Neural cell (in vitro differentiated cells): ENCODE data around the gene PDE3A. TPM values are rescaled to one million over a fixed set of nuclear protein-coding genes. Genes with fewer than 3 reads are reported as not detected.
"Not testable (repeated sequence)": the region's sequence is repeated elsewhere in the genome, so short reads cannot be mapped to it uniquely, and the experiment has no call there.

Experiments used
- H2AFZ ChIP-seq: fragments of 200-600, 300-800 bp; sonication (generic), shearing (Covaris generic); 2 replicates; pipeline ENCODE4 v1.6.0; 2014; ENCODE audit warnings: low read depth, mild to moderate bottlenecking, antibody characterized with exemption, low read length, moderate library complexity
- H3F3A ChIP-seq: fragments of 200-600 bp; shearing (Covaris generic); 2 replicates; pipeline ENCODE4 v1.6.1; 2016; ENCODE audit warnings: mild to moderate bottlenecking, moderate library complexity, mixed read lengths, antibody characterized with exemption, low read length; ENCODE audit not compliant: insufficient read depth, poor library complexity, severe bottlenecking
- H3K27ac ChIP-seq: fragments of 200-600, 300-800 bp; sonication (generic), shearing (Covaris generic); 2 replicates; pipeline ENCODE4 v1.5.1; 2014; ENCODE audit warnings: mild to moderate bottlenecking, low read length, moderate library complexity
- H3K27me3 ChIP-seq: fragments of 300-800, 200-600 bp; sonication (generic), shearing (Covaris generic); 2 replicates; pipeline ENCODE4 v1.6.0; 2014; ENCODE audit warnings: mild to moderate bottlenecking, low read depth, low read length, moderate library complexity; ENCODE audit not compliant: insufficient read depth
- H3K36me3 ChIP-seq: fragments of 300-800, 200-600 bp; sonication (generic), shearing (Covaris generic); 2 replicates; pipeline ENCODE4 v1.5.1; 2014; ENCODE audit warnings: mild to moderate bottlenecking, antibody characterized with exemption, low read length, moderate library complexity; ENCODE audit not compliant: insufficient read depth
- H3K4me2 ChIP-seq: fragments of 300-800, 200-600 bp; sonication (generic), shearing (Covaris generic); 2 replicates; pipeline ENCODE4 v1.6.0; 2014; ENCODE audit warnings: mild to moderate bottlenecking, low read length
- H3K4me3 ChIP-seq: fragments of 300-800, 200-600 bp; sonication (generic), shearing (Covaris generic); 2 replicates; pipeline ENCODE4 v1.5.1; 2014; ENCODE audit warnings: mild to moderate bottlenecking, low read length, moderate library complexity
- H3K79me2 ChIP-seq: fragments of 200-600 bp; shearing (Covaris generic); replicated peaks from 2 replicates; pipeline ENCODE4 v1.6.0; 2014; ENCODE audit warnings: mild to moderate bottlenecking, low read length, moderate library complexity; ENCODE audit not compliant: insufficient read depth
- H3K9ac ChIP-seq: fragments of 300-800, 200-600 bp; sonication (generic), shearing (Covaris generic); 2 replicates; pipeline ENCODE4 v1.6.1; 2016; ENCODE audit warnings: mild to moderate bottlenecking, low read length, mixed read lengths
- H3K9me2 ChIP-seq: fragments of 200-600 bp; shearing (Covaris generic); 2 replicates; pipeline ENCODE4 v1.6.1; 2016; ENCODE audit warnings: mild to moderate bottlenecking, low read length, mixed read lengths; ENCODE audit not compliant: insufficient read depth
- H3K9me3 ChIP-seq: fragments of 200-600, 300-800 bp; sonication (generic), shearing (Covaris generic); 2 replicates; pipeline ENCODE4 v1.6.1; 2016; ENCODE audit warnings: mild to moderate bottlenecking, mixed run types, low read length, moderate library complexity, mixed read lengths
- H4K20me1 ChIP-seq: fragments of 200-600 bp; shearing (Covaris generic); 2 replicates; pipeline ENCODE4 v1.6.1; 2016; ENCODE audit warnings: mild to moderate bottlenecking, mixed run types; ENCODE audit not compliant: insufficient read depth
- EP300 ChIP-seq: fragments of 450-650 bp; conservative IDR thresholded peaks from 2 replicates; pipeline ENCODE4 v1.6.1; 2014; ENCODE audit warnings: antibody characterized with exemption, mild to moderate bottlenecking, moderate library complexity; ENCODE audit not compliant: poor library complexity, severe bottlenecking
- EZH2 ChIP-seq: fragments of 200-600, 300-800 bp; shearing (Covaris generic), sonication (generic); IDR thresholded peaks from 2 replicates; pipeline ENCODE4 v1.6.1; 2014; ENCODE audit warnings: antibody characterized with exemption, low read length, borderline replicate concordance, mild to moderate bottlenecking; ENCODE audit not compliant: insufficient read depth, poor library complexity, severe bottlenecking
- MXI1 ChIP-seq: fragments of 450-650 bp; conservative IDR thresholded peaks from 2 replicates; pipeline ENCODE4 v1.6.1; 2014; ENCODE audit warnings: antibody characterized with exemption, mild to moderate bottlenecking; ENCODE audit not compliant: poor library complexity, severe bottlenecking
- POLR2AphosphoS5 ChIP-seq: IDR thresholded peaks from 2 replicates; pipeline ENCODE4 v1.6.1; 2012
- RAD21 ChIP-seq: fragments of 450-650 bp; conservative IDR thresholded peaks from 2 replicates; pipeline ENCODE4 v1.6.1; 2014; ENCODE audit warnings: antibody characterized with exemption, mild to moderate bottlenecking, moderate library complexity
- SMC3 ChIP-seq: fragments of 450-650 bp; conservative IDR thresholded peaks from 2 replicates; pipeline ENCODE4 v1.6.1; 2014; ENCODE audit warnings: antibody characterized with exemption, mild to moderate bottlenecking, moderate library complexity; ENCODE audit not compliant: poor library complexity
- TAF1 ChIP-seq: IDR thresholded peaks from 2 replicates; pipeline ENCODE4 v1.6.1; 2012; ENCODE audit warnings: low read depth
- polyA plus RNA-seq: library from polyadenylated mRNA; depleted of rRNA; stranded (reverse); fragments of >200 nt; gene quantifications from 2 replicates; pipeline ENCODE4 v1.2.3, GENCODE V29; 2014
- TF ChIP-seq, protein P1 (sequence below): fragments of 450-650 bp; IDR thresholded peaks from 2 replicates; pipeline ENCODE4 v1.5.1; 2014; ENCODE audit warnings: antibody characterized with exemption, mild to moderate bottlenecking, moderate library complexity; ENCODE audit not compliant: poor library complexity, severe bottlenecking
- TF ChIP-seq, protein P2 (sequence below): IDR thresholded peaks from 2 replicates; pipeline ENCODE4 v1.6.1; 2012; ENCODE audit warnings: borderline replicate concordance

Gene PDE3A
- polyA plus RNA-seq, 1 donor from 2014 or later = 0.94 TPM

DNA sequence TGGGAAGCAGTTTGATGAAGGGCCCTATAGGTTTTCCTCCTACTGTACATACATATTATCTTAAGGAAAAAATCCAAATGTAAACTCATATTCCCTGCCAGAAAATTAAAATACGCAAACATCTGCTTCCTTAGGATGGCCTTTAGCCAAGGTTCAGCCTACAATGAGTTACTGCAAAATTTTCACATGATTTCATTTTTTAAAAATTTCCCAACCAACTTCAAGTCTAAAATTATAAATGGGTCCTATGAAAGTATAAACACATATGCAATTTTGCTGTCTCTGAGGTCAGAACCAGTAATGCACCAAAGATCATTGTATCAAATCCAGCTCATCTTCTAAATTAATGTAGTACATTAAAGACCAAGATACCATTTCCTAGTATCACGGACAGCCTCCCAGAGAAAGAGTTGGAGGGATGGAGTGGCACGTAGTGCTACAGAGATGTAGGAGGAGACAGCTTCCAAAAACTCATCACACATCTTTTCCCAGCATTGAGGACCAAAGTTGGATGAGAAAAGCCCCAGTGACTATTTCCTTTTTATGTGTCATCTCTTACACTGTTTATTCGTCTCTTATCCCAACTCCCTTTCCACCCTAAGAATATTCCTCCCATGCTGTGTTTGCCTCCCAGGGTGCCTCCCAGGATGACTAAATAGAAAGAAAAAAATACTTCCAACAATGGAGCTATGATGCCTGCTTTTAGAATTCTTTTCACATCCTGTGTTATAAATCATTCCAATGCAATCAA, 234.5 kb downstream of the PDE3A start (continued):
- no peak for TF ChIP-seq TAF1
- TF ChIP-seq, protein P1, sequence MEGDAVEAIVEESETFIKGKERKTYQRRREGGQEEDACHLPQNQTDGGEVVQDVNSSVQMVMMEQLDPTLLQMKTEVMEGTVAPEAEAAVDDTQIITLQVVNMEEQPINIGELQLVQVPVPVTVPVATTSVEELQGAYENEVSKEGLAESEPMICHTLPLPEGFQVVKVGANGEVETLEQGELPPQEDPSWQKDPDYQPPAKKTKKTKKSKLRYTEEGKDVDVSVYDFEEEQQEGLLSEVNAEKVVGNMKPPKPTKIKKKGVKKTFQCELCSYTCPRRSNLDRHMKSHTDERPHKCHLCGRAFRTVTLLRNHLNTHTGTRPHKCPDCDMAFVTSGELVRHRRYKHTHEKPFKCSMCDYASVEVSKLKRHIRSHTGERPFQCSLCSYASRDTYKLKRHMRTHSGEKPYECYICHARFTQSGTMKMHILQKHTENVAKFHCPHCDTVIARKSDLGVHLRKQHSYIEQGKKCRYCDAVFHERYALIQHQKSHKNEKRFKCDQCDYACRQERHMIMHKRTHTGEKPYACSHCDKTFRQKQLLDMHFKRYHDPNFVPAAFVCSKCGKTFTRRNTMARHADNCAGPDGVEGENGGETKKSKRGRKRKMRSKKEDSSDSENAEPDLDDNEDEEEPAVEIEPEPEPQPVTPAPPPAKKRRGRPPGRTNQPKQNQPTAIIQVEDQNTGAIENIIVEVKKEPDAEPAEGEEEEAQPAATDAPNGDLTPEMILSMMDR = no peak

DNA sequence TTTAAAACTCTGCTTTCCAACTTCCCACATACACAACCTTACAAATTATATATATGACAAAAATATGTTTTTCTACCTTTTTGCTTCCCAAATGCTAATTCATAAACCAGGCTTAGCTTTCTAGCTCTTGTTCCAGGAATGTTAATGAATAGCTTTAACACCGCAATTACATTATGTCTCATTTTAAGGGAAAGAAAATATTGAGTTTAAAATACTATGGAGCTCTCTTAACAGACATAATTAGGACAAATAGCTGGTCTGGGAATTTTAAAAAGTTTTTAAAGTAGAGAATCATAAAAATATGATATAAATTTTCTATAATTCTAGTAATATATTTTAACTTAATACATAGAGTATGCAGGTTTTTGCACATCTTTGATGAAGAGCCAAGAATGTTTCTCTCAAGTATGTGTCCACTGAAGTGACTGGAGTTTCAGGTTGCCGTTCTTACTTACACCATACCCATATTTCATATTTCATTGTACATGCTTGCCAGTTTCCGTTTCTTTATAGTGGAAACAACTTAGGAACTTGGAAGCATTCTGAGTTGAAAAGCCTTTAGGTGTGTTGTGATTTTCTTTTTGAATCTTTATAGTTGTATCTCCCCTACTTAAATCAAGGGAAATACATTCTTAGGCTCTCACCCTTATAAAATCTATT, 236.2 kb downstream of the PDE3A start:
- TF ChIP-seq TAF1 (no peak), POLR2AphosphoS5 (no peak), RAD21 (no peak), EP300 (no peak), SMC3 (no peak), EZH2 (no peak), MXI1 (no peak)
- TF ChIP-seq, protein P1 = no peak
- TF ChIP-seq, protein P2, sequence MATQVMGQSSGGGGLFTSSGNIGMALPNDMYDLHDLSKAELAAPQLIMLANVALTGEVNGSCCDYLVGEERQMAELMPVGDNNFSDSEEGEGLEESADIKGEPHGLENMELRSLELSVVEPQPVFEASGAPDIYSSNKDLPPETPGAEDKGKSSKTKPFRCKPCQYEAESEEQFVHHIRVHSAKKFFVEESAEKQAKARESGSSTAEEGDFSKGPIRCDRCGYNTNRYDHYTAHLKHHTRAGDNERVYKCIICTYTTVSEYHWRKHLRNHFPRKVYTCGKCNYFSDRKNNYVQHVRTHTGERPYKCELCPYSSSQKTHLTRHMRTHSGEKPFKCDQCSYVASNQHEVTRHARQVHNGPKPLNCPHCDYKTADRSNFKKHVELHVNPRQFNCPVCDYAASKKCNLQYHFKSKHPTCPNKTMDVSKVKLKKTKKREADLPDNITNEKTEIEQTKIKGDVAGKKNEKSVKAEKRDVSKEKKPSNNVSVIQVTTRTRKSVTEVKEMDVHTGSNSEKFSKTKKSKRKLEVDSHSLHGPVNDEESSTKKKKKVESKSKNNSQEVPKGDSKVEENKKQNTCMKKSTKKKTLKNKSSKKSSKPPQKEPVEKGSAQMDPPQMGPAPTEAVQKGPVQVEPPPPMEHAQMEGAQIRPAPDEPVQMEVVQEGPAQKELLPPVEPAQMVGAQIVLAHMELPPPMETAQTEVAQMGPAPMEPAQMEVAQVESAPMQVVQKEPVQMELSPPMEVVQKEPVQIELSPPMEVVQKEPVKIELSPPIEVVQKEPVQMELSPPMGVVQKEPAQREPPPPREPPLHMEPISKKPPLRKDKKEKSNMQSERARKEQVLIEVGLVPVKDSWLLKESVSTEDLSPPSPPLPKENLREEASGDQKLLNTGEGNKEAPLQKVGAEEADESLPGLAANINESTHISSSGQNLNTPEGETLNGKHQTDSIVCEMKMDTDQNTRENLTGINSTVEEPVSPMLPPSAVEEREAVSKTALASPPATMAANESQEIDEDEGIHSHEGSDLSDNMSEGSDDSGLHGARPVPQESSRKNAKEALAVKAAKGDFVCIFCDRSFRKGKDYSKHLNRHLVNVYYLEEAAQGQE = no peak
- Histone ChIP-seq H4K20me1 (no peaks in the 10 kb centered on the region), H3K36me3 (no peaks in the 10 kb centered on the region), H3K27me3 (no peaks in the 10 kb centered on the region), H3K4me3 (no peak overlapping the region), H2AFZ (no peak overlapping the region), H3K9ac (no peak overlapping the region), H3K9me3 (no peaks in the 10 kb centered on the region), H3K79me2 (no peaks in the 10 kb centered on the region), H3K4me2 (no peak overlapping the region), H3K27ac (no peak overlapping the region), H3K9me2 (no peaks in the 10 kb centered on the region), H3F3A (no peaks in the 10 kb centered on the region)

DNA sequence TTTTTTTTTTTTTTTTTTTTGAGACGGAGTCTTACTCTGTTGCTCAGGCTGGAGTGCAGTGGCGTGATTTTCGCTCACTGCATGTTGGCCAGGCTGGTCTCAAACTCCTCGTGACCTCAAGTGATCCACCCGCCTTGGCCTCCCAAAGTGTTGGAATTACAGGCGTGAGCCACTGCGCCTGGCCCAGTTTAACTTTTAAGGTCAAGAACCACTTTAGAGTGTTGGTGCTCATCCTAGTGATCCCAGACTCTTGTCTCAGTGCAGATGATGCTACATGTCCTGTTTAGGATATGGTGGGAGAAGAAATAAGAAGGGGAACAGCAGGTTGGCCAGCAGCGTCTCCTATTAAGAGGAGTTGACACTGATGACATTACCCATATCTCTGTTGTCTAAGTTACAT, 246.7 kb downstream of the PDE3A start:
- H3K4me3 ChIP-seq, H3K9me2 ChIP-seq, H2AFZ ChIP-seq, H3K9ac ChIP-seq, H3F3A ChIP-seq, H3K27me3 ChIP-seq, H3K36me3 ChIP-seq, H3K27ac ChIP-seq, H3K9me3 ChIP-seq, H3K4me2 ChIP-seq, H3K79me2 ChIP-seq, H4K20me1 ChIP-seq: not testable (repeated sequence)
